ENCODE data around the gene TEX29.

- TF ChIP-seq REST (IDR thresholded peaks at IDR 0.05; ENCODE audit: borderline replicate concordance) (no peak), TAF1 (IDR thresholded peaks at IDR 0.05; ENCODE audit: low read depth) (no peak), EP300 (conservative IDR thresholded peaks at IDR 0.05; ENCODE audit: poor library complexity, severe bottlenecking) (no peak)
- TF ChIP-seq, protein P1, sequence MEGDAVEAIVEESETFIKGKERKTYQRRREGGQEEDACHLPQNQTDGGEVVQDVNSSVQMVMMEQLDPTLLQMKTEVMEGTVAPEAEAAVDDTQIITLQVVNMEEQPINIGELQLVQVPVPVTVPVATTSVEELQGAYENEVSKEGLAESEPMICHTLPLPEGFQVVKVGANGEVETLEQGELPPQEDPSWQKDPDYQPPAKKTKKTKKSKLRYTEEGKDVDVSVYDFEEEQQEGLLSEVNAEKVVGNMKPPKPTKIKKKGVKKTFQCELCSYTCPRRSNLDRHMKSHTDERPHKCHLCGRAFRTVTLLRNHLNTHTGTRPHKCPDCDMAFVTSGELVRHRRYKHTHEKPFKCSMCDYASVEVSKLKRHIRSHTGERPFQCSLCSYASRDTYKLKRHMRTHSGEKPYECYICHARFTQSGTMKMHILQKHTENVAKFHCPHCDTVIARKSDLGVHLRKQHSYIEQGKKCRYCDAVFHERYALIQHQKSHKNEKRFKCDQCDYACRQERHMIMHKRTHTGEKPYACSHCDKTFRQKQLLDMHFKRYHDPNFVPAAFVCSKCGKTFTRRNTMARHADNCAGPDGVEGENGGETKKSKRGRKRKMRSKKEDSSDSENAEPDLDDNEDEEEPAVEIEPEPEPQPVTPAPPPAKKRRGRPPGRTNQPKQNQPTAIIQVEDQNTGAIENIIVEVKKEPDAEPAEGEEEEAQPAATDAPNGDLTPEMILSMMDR (IDR thresholded peaks at IDR 0.05; ENCODE audit: poor library complexity, severe bottlenecking): no peak
These were observed 72.9 kb downstream of the TEX29 start for GRCh38 chr13:111393221-111393790.
